Endothelial cell of umbilical vein (primary cell): Measurements from ENCODE around the gene RTN4RL1.

Experiments used
- CTCF ChIP-seq, 2 donors: IDR thresholded peaks; 1 replicate in 1 of 2; 2 replicates in 1 of 2; pipeline ENCODE4 v1.5.1; 2011; ENCODE audit warnings: low read length in 2 of 2, mild to moderate bottlenecking in 2 of 2, moderate library complexity in 2 of 2, control low read depth in 1 of 2, inconsistent platforms in 1 of 2, low read depth in 1 of 2; ENCODE audit not compliant: insufficient read depth in 1 of 2; ENCODE audit errors: extremely low read depth in 1 of 2
- EZH2 ChIP-seq: IDR thresholded peaks from 2 replicates; pipeline ENCODE4 v1.6.1; 2012; ENCODE audit warnings: borderline replicate concordance, low read depth, mild to moderate bottlenecking, moderate library complexity, low read length, inconsistent platforms; ENCODE audit not compliant: severe bottlenecking

GRCh38 chr17:1888741-1889140 lies 136.4 kb downstream of the RTN4RL1 start:
- TF ChIP-seq CTCF (IDR thresholded peaks at IDR 0.05; ENCODE audit: extremely low read depth in 1 of 2, insufficient read depth in 1 of 2, low read depth in 1 of 2, low read length in 2 of 2) (no peak), EZH2 (no peak)
